ENCODE results near the gene SLC16A3.

DNA sequence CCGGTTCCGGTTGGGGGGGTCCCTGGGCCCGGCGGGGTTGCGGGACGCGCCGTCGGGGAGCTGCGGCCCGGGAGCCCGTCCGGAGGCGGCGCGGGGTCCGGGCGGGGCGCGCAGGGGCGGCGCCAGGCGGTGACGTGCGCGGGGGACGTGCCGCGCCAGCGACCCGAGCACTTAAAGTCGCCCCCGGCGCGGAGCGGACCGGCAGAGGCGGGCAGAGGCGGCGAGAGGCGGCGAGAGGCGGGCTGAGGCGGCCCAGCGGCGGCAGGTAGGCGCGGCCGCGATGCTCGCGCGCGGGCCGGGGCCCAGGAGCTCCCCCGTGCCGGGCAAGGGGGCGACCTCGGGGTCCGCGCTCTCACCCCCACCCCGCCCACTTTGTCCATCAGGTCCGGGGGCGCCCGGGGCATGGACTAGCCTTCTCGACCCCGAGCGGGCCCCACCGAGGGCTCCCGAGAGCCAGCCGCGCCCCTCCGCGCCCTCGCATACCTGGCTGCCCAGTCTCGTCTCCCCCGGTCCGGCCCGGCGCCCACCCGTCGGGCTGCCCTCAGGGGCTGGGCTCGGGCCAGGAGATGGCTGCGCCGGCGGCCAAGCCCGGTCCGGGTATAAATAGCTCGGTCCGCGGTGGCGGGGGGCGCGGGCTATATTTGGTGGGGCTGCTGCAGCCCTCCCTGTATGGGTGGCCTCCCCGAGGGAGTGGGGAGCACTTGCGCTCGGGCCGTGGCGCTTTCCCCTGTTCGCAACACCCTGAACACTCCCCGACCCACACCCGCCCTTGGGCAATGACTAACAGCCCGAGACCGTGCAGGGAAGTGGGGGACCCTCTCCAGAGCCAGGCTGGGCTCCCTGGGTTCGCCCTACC, at the start of gene SLC16A3:
- TF ChIP-seq, protein P1, sequence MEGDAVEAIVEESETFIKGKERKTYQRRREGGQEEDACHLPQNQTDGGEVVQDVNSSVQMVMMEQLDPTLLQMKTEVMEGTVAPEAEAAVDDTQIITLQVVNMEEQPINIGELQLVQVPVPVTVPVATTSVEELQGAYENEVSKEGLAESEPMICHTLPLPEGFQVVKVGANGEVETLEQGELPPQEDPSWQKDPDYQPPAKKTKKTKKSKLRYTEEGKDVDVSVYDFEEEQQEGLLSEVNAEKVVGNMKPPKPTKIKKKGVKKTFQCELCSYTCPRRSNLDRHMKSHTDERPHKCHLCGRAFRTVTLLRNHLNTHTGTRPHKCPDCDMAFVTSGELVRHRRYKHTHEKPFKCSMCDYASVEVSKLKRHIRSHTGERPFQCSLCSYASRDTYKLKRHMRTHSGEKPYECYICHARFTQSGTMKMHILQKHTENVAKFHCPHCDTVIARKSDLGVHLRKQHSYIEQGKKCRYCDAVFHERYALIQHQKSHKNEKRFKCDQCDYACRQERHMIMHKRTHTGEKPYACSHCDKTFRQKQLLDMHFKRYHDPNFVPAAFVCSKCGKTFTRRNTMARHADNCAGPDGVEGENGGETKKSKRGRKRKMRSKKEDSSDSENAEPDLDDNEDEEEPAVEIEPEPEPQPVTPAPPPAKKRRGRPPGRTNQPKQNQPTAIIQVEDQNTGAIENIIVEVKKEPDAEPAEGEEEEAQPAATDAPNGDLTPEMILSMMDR (tag by site-specific recombination; IDR thresholded peaks at IDR 0.05), result no peak
- TF ChIP-seq, protein P2, sequence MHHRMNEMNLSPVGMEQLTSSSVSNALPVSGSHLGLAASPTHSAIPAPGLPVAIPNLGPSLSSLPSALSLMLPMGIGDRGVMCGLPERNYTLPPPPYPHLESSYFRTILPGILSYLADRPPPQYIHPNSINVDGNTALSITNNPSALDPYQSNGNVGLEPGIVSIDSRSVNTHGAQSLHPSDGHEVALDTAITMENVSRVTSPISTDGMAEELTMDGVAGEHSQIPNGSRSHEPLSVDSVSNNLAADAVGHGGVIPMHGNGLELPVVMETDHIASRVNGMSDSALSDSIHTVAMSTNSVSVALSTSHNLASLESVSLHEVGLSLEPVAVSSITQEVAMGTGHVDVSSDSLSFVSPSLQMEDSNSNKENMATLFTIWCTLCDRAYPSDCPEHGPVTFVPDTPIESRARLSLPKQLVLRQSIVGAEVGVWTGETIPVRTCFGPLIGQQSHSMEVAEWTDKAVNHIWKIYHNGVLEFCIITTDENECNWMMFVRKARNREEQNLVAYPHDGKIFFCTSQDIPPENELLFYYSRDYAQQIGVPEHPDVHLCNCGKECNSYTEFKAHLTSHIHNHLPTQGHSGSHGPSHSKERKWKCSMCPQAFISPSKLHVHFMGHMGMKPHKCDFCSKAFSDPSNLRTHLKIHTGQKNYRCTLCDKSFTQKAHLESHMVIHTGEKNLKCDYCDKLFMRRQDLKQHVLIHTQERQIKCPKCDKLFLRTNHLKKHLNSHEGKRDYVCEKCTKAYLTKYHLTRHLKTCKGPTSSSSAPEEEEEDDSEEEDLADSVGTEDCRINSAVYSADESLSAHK (tag by site-specific recombination; IDR thresholded peaks at IDR 0.05), result no peak
- TF ChIP-seq ZNF544 (tag by site-specific recombination; IDR thresholded peaks at IDR 0.05) (no peak), HOXA7 (CRISPR knock-in tag; IDR thresholded peaks at IDR 0.05; ENCODE audit: borderline replicate concordance) (no peak)
- TF ChIP-seq, protein P3, sequence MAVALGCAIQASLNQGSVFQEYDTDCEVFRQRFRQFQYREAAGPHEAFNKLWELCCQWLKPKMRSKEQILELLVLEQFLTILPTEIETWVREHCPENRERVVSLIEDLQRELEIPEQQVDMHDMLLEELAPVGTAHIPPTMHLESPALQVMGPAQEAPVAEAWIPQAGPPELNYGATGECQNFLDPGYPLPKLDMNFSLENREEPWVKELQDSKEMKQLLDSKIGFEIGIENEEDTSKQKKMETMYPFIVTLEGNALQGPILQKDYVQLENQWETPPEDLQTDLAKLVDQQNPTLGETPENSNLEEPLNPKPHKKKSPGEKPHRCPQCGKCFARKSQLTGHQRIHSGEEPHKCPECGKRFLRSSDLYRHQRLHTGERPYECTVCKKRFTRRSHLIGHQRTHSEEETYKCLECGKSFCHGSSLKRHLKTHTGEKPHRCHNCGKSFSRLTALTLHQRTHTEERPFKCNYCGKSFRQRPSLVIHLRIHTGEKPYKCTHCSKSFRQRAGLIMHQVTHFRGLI (tag by site-specific recombination; IDR thresholded peaks at IDR 0.05), result no peak

Measured in HEK293 (cell line).